GM18526 (cell line): Measurements from ENCODE around the gene ABCB4.

Source experiments
- POLR2A ChIP-seq: IDR thresholded peaks from 3 replicates; pipeline ENCODE4 v1.6.1; 2011; ENCODE audit not compliant: insufficient read length; ENCODE audit errors: extremely low read depth

Gene ABCB4

DNA sequence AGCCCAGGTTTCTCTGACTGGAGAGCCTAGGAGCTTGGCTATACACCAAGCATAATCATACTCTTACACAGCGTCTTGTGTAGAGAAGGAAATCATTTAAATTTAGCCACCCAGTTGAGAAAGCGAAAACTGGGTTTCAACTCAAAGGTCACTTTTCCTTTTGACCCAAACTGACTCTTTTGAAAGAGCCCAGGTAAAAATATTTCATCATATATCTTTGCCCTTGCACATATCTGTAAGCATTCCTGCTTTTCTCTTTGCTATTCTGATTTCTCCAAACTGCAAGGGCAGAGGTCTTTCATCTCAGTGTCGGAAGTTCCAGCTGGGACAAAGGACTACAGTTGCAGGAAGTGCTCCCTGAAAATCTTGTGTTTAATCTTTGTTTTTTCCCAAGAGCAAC, 22.0 kb upstream of the ABCB4 start:
- TF ChIP-seq POLR2A: no peak

DNA sequence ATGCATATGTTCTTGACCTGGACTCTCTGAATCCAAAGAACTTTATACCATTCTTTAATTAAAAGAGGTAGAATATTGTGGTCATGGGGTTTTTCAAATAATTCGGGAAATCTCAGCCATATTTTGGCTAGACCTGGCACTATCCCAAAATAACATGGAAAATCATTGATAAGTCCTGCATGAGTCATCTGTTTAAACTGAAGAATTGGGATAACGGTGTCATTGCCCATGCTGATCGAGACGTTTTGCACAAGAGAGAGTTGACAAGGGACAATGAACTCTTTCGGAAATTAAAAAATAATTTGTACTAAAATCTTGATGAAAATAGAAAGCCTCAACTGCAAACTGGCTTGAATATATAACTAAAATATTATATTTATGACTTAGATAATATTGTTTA, 19.9 kb upstream of the ABCB4 start:
- TF ChIP-seq POLR2A: no peak

DNA sequence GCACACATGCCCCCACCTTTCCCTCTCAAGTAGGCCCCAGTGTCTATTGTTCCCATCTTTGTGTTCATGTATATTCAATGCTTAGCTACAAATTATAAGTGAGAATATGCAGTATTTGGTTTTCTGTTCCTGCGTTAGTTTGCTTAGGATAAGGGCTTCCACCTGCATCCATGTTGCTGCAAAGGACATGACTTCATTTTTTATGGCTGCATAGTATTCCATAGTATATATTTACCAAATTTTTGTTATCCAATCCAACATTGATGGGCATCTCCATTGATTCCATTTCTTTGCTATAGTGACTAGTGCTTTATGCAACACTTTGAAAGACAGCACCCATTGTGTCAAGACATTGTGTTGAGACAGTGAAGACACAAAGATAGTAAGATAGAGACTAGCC, 19.0 kb upstream of the ABCB4 start:
- no peak for TF ChIP-seq POLR2A

DNA sequence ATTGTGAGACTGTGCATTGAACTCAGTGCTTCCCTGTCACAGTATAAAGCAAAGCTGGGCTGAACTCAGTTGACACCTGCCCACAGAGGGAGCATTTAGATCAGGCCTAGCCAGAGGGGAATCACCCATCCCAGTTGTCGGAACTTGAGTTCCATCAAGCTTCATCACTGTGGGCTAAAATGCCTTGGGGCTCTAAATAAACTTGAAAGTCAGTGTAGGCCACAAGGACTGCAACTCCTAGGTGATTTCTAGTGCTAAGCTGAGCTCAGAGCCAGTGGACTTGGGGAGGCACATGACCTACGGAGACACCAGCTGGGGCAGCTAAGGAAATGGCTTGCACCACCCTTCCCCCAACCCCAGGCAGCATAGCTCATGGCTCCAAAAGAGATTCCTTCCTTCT, 7.7 kb upstream of the ABCB4 start:
- no peak for TF ChIP-seq POLR2A

DNA sequence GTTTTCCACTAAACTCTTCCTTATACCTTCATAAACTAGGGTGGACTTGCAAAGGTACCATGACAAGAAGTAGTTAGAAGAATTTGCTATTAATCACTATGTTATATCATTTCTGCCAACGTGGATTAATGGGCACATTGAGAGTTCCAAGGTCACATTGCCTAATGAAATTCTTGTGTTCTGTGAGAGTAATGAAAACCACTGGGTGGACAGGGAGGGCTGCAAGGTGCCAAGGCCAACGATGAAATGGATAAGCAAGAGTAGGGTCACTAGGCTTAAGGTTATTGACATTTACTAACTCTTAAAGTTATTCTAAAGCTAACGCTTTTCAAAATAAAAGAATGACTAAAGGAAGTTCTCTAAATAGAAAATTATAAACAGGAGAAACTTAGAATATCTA, 6.6 kb upstream of the ABCB4 start:
- TF ChIP-seq POLR2A: no peak

DNA sequence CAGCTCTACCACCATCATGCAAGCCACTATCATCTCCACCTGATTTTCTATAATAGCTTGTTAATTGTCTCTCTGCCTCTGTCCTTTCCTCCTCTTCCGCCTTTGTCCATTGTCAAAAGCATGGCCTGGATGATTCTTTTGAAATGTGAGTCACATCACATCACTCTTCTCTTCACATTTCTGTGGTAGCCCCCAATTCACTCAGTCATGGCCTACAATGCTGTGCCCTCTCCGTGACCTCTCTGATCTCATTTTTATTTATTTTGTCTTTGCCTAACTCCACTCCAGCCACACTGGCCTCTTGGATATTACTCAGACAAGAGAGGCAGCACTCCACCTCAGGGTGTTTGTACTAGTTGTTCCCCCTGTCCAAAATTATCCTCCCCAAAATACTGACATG, 4.9 kb upstream of the ABCB4 start:
- no peak for TF ChIP-seq POLR2A

DNA sequence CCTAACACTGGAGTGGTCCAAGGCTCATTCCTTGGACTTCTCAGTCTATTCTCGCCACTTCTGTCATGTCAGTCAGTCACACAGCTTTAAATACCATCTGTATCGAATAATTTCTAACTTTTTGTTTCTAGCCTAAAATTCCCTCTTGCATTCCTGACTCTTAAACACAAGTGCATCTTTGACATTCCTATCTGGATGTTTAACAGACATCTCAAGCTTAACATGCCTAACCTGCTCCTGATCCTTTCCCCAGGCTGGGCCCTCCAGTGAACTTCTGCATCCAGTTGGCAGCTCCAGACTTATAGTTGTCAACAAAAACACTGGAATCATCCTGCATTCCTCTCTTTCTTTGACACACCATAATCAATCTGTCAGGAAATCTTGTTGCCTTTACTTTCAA, 4.5 kb upstream of the ABCB4 start:
- TF ChIP-seq POLR2A: no peak

DNA sequence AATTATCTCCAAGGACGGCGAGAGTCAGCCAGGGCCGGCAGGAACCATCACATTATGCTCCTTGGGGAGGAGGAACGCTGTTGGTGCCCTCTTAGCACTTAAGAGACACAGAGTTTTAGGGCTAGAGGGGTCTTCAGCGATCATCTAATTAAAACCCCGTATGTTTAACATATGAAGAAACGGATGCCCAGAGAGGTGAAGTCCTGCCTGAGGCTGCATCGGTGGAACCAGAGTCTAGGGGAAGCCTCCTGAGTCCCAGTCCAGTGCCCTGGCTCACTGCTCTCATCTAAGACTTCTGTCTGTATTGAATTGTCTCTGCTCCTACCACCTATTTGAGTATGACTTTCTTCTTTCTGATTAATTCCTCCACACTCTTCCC, 688 bp upstream of the ABCB4 start:
- no peak for TF ChIP-seq POLR2A

DNA sequence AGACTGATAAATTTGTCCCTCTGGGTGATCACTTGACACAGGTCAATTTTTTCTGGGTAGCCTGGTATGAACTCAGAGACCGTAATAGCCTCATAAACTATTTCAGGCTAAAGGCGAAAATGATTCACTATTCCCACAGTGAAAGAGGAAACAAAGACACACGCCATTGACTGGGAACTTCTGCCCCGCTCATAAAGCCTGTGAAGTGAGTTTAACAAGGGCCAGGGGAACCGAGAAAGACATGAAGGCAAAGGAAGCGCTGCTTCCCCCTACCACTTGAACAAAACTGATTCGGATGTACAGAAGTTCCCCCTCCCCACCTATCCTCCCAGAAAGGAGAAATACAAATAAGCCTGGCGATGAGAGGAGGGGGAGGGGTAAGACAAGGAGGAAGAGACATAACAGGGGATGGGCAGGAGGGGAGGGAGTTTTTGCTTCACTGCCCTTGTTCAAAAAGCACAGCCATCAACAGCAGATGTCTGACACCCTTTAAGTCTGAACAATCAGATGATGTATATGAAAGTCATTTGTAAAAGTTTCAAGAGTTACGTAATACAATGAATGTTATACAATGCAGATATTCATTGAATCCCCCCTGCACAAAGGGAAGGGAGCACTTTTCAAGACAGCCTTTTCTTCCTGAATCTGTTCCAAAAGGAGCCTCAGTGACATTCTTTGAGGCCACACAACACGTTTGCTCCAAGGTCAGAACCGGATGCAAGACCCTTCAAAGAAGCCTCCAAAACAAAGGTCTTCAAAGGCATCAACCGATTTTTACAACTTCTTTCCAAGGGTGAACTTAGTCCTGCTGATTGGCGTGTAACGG, 734 bp downstream of the ABCB4 start:
- TF ChIP-seq POLR2A: no peak

DNA sequence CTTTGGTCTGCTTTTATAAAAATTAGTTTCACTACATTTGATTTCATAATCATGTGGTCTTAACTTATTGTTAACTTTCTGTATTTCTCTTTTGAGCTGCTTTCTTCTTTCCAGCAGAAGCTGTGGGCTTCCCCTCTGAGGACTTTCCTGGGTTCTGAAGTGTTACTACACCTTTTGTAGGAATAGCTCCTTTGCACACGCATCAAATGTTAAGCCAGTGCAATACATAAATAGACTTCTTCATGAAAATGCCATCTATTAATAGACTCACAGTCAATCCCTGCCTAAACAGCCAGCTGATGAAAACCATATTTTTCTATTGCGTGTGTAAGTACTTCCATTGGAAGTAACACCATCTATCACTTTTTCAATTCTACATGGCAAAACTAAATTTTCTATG, 1.5 kb downstream of the ABCB4 start:
- no peak for TF ChIP-seq POLR2A

DNA sequence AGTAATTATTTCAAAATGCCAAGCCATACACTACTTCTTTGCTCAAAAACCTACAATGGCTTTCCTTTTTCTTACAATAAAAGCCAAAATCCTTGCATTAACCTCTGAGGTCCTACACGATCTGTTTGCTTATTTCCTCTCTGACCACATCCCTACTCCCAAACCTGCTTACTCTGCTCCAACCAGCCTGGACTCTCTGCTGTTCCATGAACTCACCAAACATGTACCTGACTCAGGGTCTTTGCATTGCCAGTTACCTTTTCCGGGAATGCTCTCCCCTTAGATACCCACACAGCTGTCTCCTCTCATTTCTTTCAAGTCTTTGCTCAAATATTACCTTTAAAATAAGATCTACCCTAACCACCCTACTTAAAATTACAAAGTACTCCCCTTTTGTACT, 2.3 kb downstream of the ABCB4 start:
- TF ChIP-seq POLR2A: no peak

DNA sequence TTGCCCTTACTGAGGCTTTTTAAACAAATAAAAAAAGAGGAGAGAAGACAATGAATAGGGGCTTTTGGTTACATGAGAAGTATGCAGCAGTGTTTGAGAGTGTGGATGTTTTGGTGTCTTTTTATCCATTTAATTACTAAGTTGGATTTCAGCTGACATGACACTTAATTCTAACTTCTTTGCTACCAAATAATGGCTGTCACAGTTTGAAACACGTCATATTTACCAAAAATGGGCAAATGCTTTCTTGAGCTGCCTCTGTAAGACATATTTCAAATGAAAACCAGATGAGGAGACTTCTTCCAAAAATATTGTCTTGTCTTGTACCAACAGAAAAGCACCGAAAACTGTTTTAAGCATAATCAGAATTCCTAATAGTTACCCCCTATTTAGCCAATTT, 4.0 kb downstream of the ABCB4 start:
- no peak for TF ChIP-seq POLR2A

DNA sequence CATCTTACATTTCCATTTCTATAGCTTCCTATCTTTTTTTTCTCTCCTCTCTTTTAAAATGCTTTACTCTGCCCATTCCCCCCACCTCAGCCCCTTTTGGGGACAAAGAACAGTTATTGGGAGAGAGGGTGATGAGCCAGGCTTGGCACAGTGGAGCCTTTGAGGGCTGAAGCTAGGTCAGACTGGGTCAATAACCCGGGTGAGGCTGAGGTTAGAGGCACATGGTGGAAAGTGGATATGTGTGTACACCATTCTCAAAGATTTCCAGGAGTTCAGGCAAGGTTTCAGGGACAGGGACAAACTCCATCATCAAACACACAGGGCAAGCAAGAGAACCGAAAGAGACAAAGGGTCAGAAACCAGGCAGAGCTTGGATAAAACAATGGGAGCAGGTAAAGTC, 11.5 kb downstream of the ABCB4 start:
- TF ChIP-seq POLR2A: no peak

DNA sequence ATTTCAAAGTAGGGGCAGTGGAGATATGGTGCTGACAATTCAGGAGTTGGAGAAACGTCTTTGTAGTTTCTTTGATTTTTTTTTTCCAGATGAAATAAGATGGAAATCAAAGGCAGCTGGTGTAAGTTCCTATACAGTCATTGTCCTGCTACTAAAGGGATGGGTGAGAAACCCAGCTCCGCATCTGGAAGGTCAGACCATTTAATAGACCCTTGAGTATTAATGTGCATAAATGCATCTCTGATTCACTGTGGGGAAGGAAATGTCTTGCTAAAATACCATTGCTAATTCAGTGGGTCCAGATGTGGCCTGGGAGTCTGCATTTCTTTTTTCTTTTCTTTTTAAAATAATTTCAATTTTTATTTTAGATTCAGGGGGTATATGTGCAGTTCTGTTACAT, 15.5 kb downstream of the ABCB4 start:
- no peak for TF ChIP-seq POLR2A

DNA sequence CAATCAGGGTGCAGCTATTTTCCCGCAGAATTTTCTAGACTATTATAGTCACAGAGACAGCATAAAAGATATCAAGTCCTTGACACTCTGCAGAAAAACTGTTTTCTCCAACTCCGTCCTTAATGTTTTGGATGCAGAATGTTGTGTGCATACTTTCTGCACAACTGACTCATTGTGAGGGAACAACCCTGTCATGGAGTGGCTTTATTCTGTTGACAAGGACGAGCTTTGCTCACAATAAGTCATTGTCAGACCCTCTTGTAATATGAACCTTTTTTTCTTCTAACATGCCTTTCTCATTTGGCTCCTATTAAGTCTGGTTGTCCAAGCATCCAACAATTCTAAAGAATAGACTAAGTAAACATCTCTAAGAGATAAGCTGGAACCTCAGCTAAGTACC, 17.3 kb downstream of the ABCB4 start:
- no peak for TF ChIP-seq POLR2A

DNA sequence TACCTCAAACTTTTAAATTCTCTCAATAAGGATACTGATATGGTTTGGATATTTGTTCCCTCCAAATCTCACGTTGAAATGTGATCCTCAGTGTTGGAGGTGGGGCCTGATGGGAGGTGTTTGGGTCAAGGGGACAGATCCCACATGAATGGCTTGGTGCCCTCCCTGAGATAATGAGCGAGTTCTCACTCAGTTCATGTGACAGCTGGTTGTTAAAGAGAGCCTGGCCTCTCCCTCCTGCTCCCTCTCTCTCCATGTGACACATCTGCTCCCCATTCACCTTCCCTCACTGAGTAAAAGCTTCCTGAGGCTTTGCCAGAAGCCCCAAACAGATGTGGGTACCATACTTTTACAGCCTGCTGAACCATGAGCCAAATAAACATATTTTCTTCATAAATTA, 19.2 kb downstream of the ABCB4 start:
- no peak for TF ChIP-seq POLR2A

DNA sequence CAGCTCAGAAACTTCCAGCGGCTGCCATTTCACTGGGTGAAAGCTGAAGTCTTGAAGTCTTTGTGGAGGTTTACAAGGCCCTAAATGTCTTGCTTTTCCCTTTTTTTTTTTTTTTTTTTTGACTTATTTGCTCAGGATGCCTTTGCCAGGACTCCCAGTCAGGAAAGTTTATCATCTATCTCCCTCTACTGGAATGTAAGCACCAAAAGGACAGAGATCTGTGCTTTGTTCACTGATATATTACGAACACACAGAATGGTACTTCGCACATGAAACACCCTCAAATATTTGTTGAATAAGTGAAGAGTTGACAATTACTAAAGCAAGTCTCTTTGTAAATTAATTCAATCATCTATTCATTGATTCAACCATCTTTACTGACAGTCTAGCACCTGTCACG, 23.2 kb downstream of the ABCB4 start:
- TF ChIP-seq POLR2A: no peak

DNA sequence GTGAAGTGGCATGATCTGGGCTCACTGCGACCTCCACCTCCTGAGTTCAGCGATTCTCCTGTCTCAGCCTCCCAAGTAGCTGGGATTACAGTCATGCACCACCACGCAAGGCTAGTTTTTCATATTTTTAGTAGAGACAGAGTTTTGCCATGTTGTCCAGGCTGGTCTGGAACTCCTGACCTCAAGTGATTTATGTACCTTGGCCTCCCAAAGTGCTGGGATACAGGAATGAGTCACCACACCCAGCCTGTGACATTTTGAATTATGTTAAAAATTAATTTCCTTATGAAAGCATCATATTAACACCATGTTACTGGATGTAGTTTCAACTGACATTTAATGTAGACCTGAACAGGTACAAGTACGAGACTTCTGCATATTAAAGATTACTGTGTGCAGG, 24.3 kb downstream of the ABCB4 start:
- TF ChIP-seq POLR2A: no peak

DNA sequence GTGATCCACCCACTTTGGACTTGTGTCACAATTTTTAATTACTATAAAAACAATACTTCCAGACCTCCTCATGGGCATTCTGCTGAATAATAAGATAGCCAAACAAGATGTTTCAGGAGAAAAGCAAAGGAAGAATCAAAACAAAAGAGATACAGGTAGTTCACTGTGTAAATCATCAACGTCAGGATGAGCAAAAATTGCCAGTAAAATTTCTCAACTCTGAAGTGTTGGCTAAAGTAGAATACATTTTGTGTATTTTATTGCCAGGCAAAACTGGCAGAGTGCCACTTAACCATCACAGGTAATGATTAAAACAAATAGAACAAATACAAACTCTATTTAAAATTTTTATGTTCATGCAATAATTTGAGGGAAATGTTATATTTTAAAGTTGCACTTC, 24.8 kb downstream of the ABCB4 start:
- TF ChIP-seq POLR2A: no peak
